ENCODE results near the gene JMJD7. TPM values are rescaled to one million over a fixed set of nuclear protein-coding genes. Genes with fewer than 3 reads are reported as not detected.

The JMJD7 gene
- total RNA-seq, 4 donors from 2014 or later = 20.4 to 36.9 (median 30.5) TPM

GRCh38 chr15:41811432-41812195 lies 16.3 kb upstream of the JMJD7 start:
- intact Hi-C loops (cut with DNase I) = loop anchor here (2.0 kb wide), 1 partner anchor 37 kb away; the partner anchor contains the start of gene MAPKBP1

GRCh38 chr15:41812820-41813375 lies 15.0 kb upstream of the JMJD7 start:
- intact Hi-C loops (cut with DNase I) = no loop called here
- H3K27ac ChIP-seq = no peak overlapping the region
- peaks cover 0 to 31% (median 9%) of the 10 kb centered on the region in 3 donors for H3K4me1 ChIP-seq
- TF ChIP-seq POLR2A (IDR thresholded peaks at IDR 0.05) (no peak), CTCF (IDR thresholded peaks at IDR 0.05) (no peak)
- H3K27me3 ChIP-seq = no peaks in the 10 kb centered on the region
- 76 to 84% methylated on average over 9 to 10 of the region's 11 CpGs for WGBS, 2 donors
- no peak overlapping the region for H3K4me3 ChIP-seq
- no peaks in the 10 kb centered on the region for H3K9me3 ChIP-seq
- H3K36me3 ChIP-seq = peaks cover 29 to 77% (median 40%) of the 10 kb centered on the region in 3 donors
- DNase-seq = no peak

More at GRCh38 chr15:41811432-41812195, 16.3 kb upstream of the JMJD7 start:
- 7 to 29% methylated on average over 5 to 8 of the region's 18 CpGs for WGBS, 2 donors
- peak; percentile 80 to 94 (median 90) for TF ChIP-seq CTCF (IDR thresholded peaks at IDR 0.05)
- no peak for TF ChIP-seq POLR2A (IDR thresholded peaks at IDR 0.05)
- Histone ChIP-seq H3K4me3 (no peak overlapping the region), H3K4me1 (peaks cover 5 to 43% (median 18%) of the 10 kb centered on the region in 3 donors), H3K27me3 (no peaks in the 10 kb centered on the region), H3K36me3 (peaks cover 16 to 65% (median 28%) of the 10 kb centered on the region in 3 donors), H3K27ac (peak overlapping the region in 1 of 4 donors; percentile 54), H3K9me3 (no peaks in the 10 kb centered on the region)
- peak; percentile 14 for DNase-seq

- H3K4me1 ChIP-seq = peaks cover 0 to 31% (median 9%) of the 10 kb centered on the region in 3 donors
- H3K27ac ChIP-seq = no peak overlapping the region
- peaks cover 34 to 78% (median 46%) of the 10 kb centered on the region in 3 donors for H3K36me3 ChIP-seq
- DNase-seq = no peak
- TF ChIP-seq CTCF (IDR thresholded peaks at IDR 0.05) = no peak
- no peak for TF ChIP-seq POLR2A (IDR thresholded peaks at IDR 0.05)
- H3K4me3 ChIP-seq = no peak overlapping the region
- intact Hi-C loops (cut with DNase I) = no loop called here
- 83 to 91% methylated on average over 6 to 8 of the region's 8 CpGs for WGBS, 2 donors
- H3K9me3 ChIP-seq = no peaks in the 10 kb centered on the region
- no peaks in the 10 kb centered on the region for H3K27me3 ChIP-seq
These were observed 14.5 kb upstream of the JMJD7 start for GRCh38 chr15:41813426-41813825.

GRCh38 chr15:41814534-41814933 lies 13.4 kb upstream of the JMJD7 start:
- Histone ChIP-seq H3K4me1 (peaks cover 0 to 23% (median 9%) of the 10 kb centered on the region in 3 donors), H3K27me3 (no peaks in the 10 kb centered on the region), H3K36me3 (peaks cover 45 to 86% (median 51%) of the 10 kb centered on the region in 3 donors), H3K9me3 (no peaks in the 10 kb centered on the region), H3K4me3 (no peak overlapping the region), H3K27ac (no peak overlapping the region)
- intact Hi-C loops (cut with DNase I) = no loop called here
- TF ChIP-seq POLR2A (IDR thresholded peaks at IDR 0.05) = no peak
- TF ChIP-seq CTCF (IDR thresholded peaks at IDR 0.05) = no peak
- DNase-seq = no peak
- WGBS, 2 donors = 87 to 90% methylated on average over 4 to 5 of the region's 5 CpGs

GRCh38 chr15:41816788-41817187 lies 11.1 kb upstream of the JMJD7 start:
- WGBS, 2 donors = 96% methylated on average over 5 of the region's 9 CpGs; no CpG with 5 or more reads in 1 of the 2 donors
- Histone ChIP-seq H3K27me3 (no peaks in the 10 kb centered on the region), H3K27ac (no peak overlapping the region), H3K9me3 (no peaks in the 10 kb centered on the region), H3K36me3 (peaks cover 64 to 100% (median 64%) of the 10 kb centered on the region in 3 donors), H3K4me1 (peaks cover 0 to 9% (median 0%) of the 10 kb centered on the region in 3 donors), H3K4me3 (no peak overlapping the region)
- no peak for TF ChIP-seq POLR2A (IDR thresholded peaks at IDR 0.05)
- no peak for TF ChIP-seq CTCF (IDR thresholded peaks at IDR 0.05)
- intact Hi-C loops (cut with DNase I) = no loop called here
- DNase-seq = no peak
